Breast epithelium (tissue), 4 donors: ENCODE results near the gene ADCYAP1R1. TPM values are rescaled to one million over a fixed set of nuclear protein-coding genes. Genes with fewer than 3 reads are reported as not detected.
A peak's percentile ranks its signal among the peaks of the same experiment; 100 is the strongest.

ENCODE experiments used
- DNase-seq, 2 donors: peaks; one replicate each; pipeline ENCODE4 v3.0.0-alpha.2; 2019; ENCODE audit warnings: low spot score in 2 of 2
- H3K27ac ChIP-seq, 2 donors: fragments of 200-600 bp; sonication (generic) in 1 of 2; one replicate each; pipeline ENCODE4 v1.5.1; 2016 to 2019; ENCODE audit warnings: mild to moderate bottlenecking in 1 of 2
- H3K27me3 ChIP-seq, 2 donors: fragments of 200-600 bp; sonication (generic) in 1 of 2; one replicate each; pipeline versions ENCODE4 v1.5.1 to v1.6.0; 2017 to 2019; ENCODE audit warnings: control low read depth in 1 of 2, mild to moderate bottlenecking in 1 of 2
- H3K36me3 ChIP-seq: fragments of 200-600 bp; one replicate; pipeline ENCODE4 v1.5.1; 2019
- H3K4me1 ChIP-seq, 2 donors: fragments of 200-600 bp; sonication (generic); one replicate each; pipeline ENCODE4 v1.5.1; 2016 to 2019; ENCODE audit warnings: control low read depth in 1 of 2
- H3K4me3 ChIP-seq, 3 donors: fragments of 200-600 bp; sonication (generic); 1 replicate in 2 of 3; 2 replicates in 1 of 3; pipeline ENCODE4 v1.5.1; 2016 to 2019; ENCODE audit warnings: mild to moderate bottlenecking in 3 of 3, moderate library complexity in 2 of 3
- H3K9me3 ChIP-seq, 2 donors: fragments of 200-600 bp; sonication (generic) in 1 of 2; one replicate each; pipeline ENCODE4 v1.5.1; 2016 to 2019; ENCODE audit warnings: control low read depth in 1 of 2
- CTCF ChIP-seq, 3 donors: fragments of 450-650 bp; IDR thresholded peaks; one replicate each; pipeline ENCODE4 v1.5.1; 2016 to 2017; ENCODE audit warnings: antibody characterized with exemption in 3 of 3, mild to moderate bottlenecking in 3 of 3, moderate library complexity in 3 of 3
- POLR2A ChIP-seq: fragments of 450-650 bp; IDR thresholded peaks from one replicate; pipeline ENCODE4 v1.6.1; 2016; ENCODE audit warnings: antibody characterized with exemption, mild to moderate bottlenecking, moderate library complexity
- POLR2AphosphoS5 ChIP-seq, 3 donors: sonication (generic); formaldehyde crosslinking; IDR thresholded peaks; one replicate each; pipeline ENCODE4 v1.6.1; 2017; ENCODE audit warnings: antibody characterized with exemption in 3 of 3
- intact Hi-C: fragments of 100-400 bp; cut with DNase I; formaldehyde crosslinking; loops from one replicate; pipeline ENCODE4 v1.15.1; 2023; ENCODE audit warnings: low total_unique reads
- total RNA-seq, 3 donors: library from RNA; depleted of rRNA; stranded (reverse); fragments of >200 nt; gene quantifications; one replicate each; pipeline ENCODE4 v1.1.0, GENCODE V29; 2016

Gene ADCYAP1R1
- total RNA-seq, 3 donors from 2014 or later: 2.6 to 19.7 (median 4.1) TPM

GRCh38 chr7:31047313-31048146 lies 4.6 kb upstream of the ADCYAP1R1 start:
- no peaks in the 10 kb centered on the region for H3K36me3 ChIP-seq
- H3K4me1 ChIP-seq: no peaks in the 10 kb centered on the region
- intact Hi-C loops: no loop called here
- H3K4me3 ChIP-seq: no peak overlapping the region
- no peaks in the 10 kb centered on the region for H3K9me3 ChIP-seq
- peaks cover 0 to 20% of the 10 kb centered on the region in 2 donors for H3K27me3 ChIP-seq
- no peak overlapping the region for H3K27ac ChIP-seq
- TF ChIP-seq POLR2AphosphoS5 (IDR thresholded peaks at IDR 0.05) (no peak), POLR2A (no peak), CTCF (IDR thresholded peaks at IDR 0.05) (no peak)
- no peak for DNase-seq

GRCh38 chr7:31049005-31049765 lies 2.9 kb upstream of the ADCYAP1R1 start:
- intact Hi-C loops: no loop called here
- no peak for DNase-seq
- H3K36me3 ChIP-seq: no peaks in the 10 kb centered on the region
- H3K27ac ChIP-seq: no peak overlapping the region
- peaks cover 0 to 37% of the 10 kb centered on the region in 2 donors for H3K27me3 ChIP-seq
- no peaks in the 10 kb centered on the region for H3K9me3 ChIP-seq
- H3K4me3 ChIP-seq: no peak overlapping the region
- no peaks in the 10 kb centered on the region for H3K4me1 ChIP-seq
- TF ChIP-seq POLR2A (no peak), POLR2AphosphoS5 (IDR thresholded peaks at IDR 0.05) (no peak), CTCF (IDR thresholded peaks at IDR 0.05) (no peak)

- Histone ChIP-seq H3K4me3 (peak overlapping the region; percentile 49 to 68 (median 50)), H3K4me1 (no peaks in the 10 kb centered on the region), H3K36me3 (no peaks in the 10 kb centered on the region), H3K27me3 (peaks cover 0 to 38% of the 10 kb centered on the region in 2 donors), H3K9me3 (no peaks in the 10 kb centered on the region), H3K27ac (peak overlapping the region in 1 of 2 donors; percentile 45)
- no peak for DNase-seq
- intact Hi-C loops: no loop called here
- TF ChIP-seq POLR2A (no peak), CTCF (IDR thresholded peaks at IDR 0.05) (no peak), POLR2AphosphoS5 (IDR thresholded peaks at IDR 0.05) (no peak)
Observed at GRCh38 chr7:31052487-31052840, 356 bp downstream of the ADCYAP1R1 start.

- peak overlapping the region; percentile 49 to 68 (median 50) for H3K4me3 ChIP-seq
- H3K36me3 ChIP-seq: no peaks in the 10 kb centered on the region
- TF ChIP-seq POLR2AphosphoS5 (IDR thresholded peaks at IDR 0.05): no peak
- intact Hi-C loops: no loop called here
- H3K27ac ChIP-seq: no peak overlapping the region
- no peaks in the 10 kb centered on the region for H3K9me3 ChIP-seq
- H3K4me1 ChIP-seq: no peaks in the 10 kb centered on the region
- peaks cover 0 to 38% of the 10 kb centered on the region in 2 donors for H3K27me3 ChIP-seq
- DNase-seq: no peak
Observed at GRCh38 chr7:31052841-31053601, 913 bp downstream of the ADCYAP1R1 start.

- no peak for TF ChIP-seq CTCF (IDR thresholded peaks at IDR 0.05)
- no peak for TF ChIP-seq POLR2A
- TF ChIP-seq POLR2AphosphoS5 (IDR thresholded peaks at IDR 0.05): no peak
- Histone ChIP-seq H3K27me3 (peaks cover 0 to 38% of the 10 kb centered on the region in 2 donors), H3K4me3 (peak overlapping the region in 1 of 3 donors; percentile 68)
Observed at GRCh38 chr7:31053986-31054385, 1.9 kb downstream of the ADCYAP1R1 start.

More at GRCh38 chr7:31053986-31054385, 1.9 kb downstream of the ADCYAP1R1 start:
- H3K9me3 ChIP-seq: no peaks in the 10 kb centered on the region
- no peak overlapping the region for H3K27ac ChIP-seq
- intact Hi-C loops: no loop called here
- no peaks in the 10 kb centered on the region for H3K4me1 ChIP-seq
- DNase-seq: no peak
- no peaks in the 10 kb centered on the region for H3K36me3 ChIP-seq
